Endothelial cell of umbilical vein (primary cell): ENCODE data around the gene SLC19A1. TPM values are rescaled to one million over a fixed set of nuclear protein-coding genes. Genes with fewer than 3 reads are reported as not detected.

Experiments
- BruUV-seq: library from RNA; stranded (reverse); fragments of 400-500 nt; replicated peaks from 2 replicates; lab custom pipeline; 2021; lab: Mats Ljungman, UMichigan
- CTCF ChIA-PET: fragments of 300-600, 350-600 bp; sonication (Branson Sonifier 250); formaldehyde crosslinking; loops from one replicate; lab custom pipeline; 2021; ENCODE audit warnings: antibody characterized with exemption, inconsistent platforms; lab: Charles Lee
- POLR2A ChIA-PET: fragments of 300-600, 350-600 bp; sonication (Branson Sonifier 250); formaldehyde crosslinking; loops from one replicate; lab custom pipeline; 2021; ENCODE audit warnings: antibody characterized with exemption, inconsistent platforms; lab: Charles Lee
- DNase-seq: peaks from one replicate; pipeline ENCODE4 v3.0.0-alpha.2; 2011; ENCODE audit warnings: low read depth, low spot score
- FAIRE-seq: peaks from 2 replicates; lab custom pipeline; 2011; peaks lifted over from hg19 to GRCh38; lab: Jason Lieb, UNC
- H2AFZ ChIP-seq: 2 replicates; pipeline ENCODE4 v1.6.0; 2012; ENCODE audit warnings: low read depth, low read length, control low read depth, inconsistent platforms
- H3K27ac ChIP-seq: 2 replicates; pipeline ENCODE4 v1.5.1; 2011; ENCODE audit warnings: low read depth, mild to moderate bottlenecking, control low read depth, low read length, moderate library complexity; ENCODE audit not compliant: insufficient read depth
- H3K27me3 ChIP-seq, 2 experiments: 2 replicates each; pipeline versions ENCODE4 v1.6.0 to v1.6.1; 2011; ENCODE audit warnings: low read length in 2 of 2, mixed read lengths in 1 of 2; ENCODE audit not compliant: control insufficient read depth in 2 of 2, insufficient read depth in 2 of 2
- H3K36me3 ChIP-seq, 2 experiments: 2 replicates in 1 of 2; 3 replicates in 1 of 2; pipeline ENCODE4 v1.5.1; 2011; ENCODE audit warnings: low read length in 2 of 2, mild to moderate bottlenecking in 1 of 2, moderate library complexity in 1 of 2; ENCODE audit not compliant: control insufficient read depth in 2 of 2, insufficient read depth in 2 of 2; ENCODE audit errors: extremely low read depth in 1 of 2
- H3K4me1 ChIP-seq: 3 replicates; pipeline ENCODE4 v1.5.1; 2011; ENCODE audit warnings: mild to moderate bottlenecking, low read length; ENCODE audit not compliant: control insufficient read depth, insufficient read depth; ENCODE audit errors: extremely low read depth
- H3K4me2 ChIP-seq: 2 replicates; pipeline ENCODE4 v1.6.1; 2011; ENCODE audit warnings: low read length, control low read depth, mixed read lengths; ENCODE audit not compliant: insufficient read depth
- H3K4me3 ChIP-seq, 3 experiments: fragments of 200-600 bp in 1 of 3; sonication (generic), shearing (Covaris generic) in 1 of 3; replicated peaks in 1 of 3; 2 replicates each; pipeline ENCODE4 v1.5.1; 2011 to 2016; ENCODE audit warnings: control low read depth in 3 of 3, low read length in 3 of 3, mild to moderate bottlenecking in 2 of 3, inconsistent platforms in 1 of 3, low read depth in 1 of 3, moderate library complexity in 1 of 3; ENCODE audit not compliant: insufficient read depth in 1 of 3
- H3K79me2 ChIP-seq: 2 replicates; pipeline ENCODE4 v1.6.0; 2012; ENCODE audit warnings: low read length, inconsistent platforms; ENCODE audit not compliant: control insufficient read depth, insufficient read depth
- H3K9ac ChIP-seq: replicated peaks from 2 replicates; pipeline ENCODE3; 2011; ENCODE audit warnings: low read length, control low read depth; ENCODE audit not compliant: insufficient read depth; ENCODE audit errors: extremely low read depth
- H3K9me1 ChIP-seq: replicated peaks from 3 replicates; pipeline ENCODE4 v1.6.0; 2011; ENCODE audit warnings: mild to moderate bottlenecking, low read length; ENCODE audit not compliant: control insufficient read depth, insufficient read depth; ENCODE audit errors: extremely low read depth
- H3K9me3 ChIP-seq: replicated peaks from 2 replicates; pipeline ENCODE4 v1.5.1; 2012; ENCODE audit warnings: low read length, inconsistent platforms; ENCODE audit not compliant: control insufficient read depth, insufficient read depth
- H4K20me1 ChIP-seq: replicated peaks from 2 replicates; pipeline ENCODE3; 2011; ENCODE audit warnings: mild to moderate bottlenecking, low read length; ENCODE audit not compliant: control insufficient read depth, insufficient read depth; ENCODE audit errors: extremely low read depth
- EZH2 ChIP-seq: IDR thresholded peaks from 2 replicates; pipeline ENCODE4 v1.6.1; 2012; ENCODE audit warnings: borderline replicate concordance, low read depth, mild to moderate bottlenecking, moderate library complexity, low read length, inconsistent platforms; ENCODE audit not compliant: severe bottlenecking
- FOS ChIP-seq: IDR thresholded peaks from 2 replicates; pipeline ENCODE4 v1.6.1; 2011; ENCODE audit warnings: mild to moderate bottlenecking, low read length, moderate library complexity, borderline replicate concordance; ENCODE audit not compliant: insufficient read depth
- GATA2 ChIP-seq: IDR thresholded peaks from 2 replicates; pipeline ENCODE4 v1.7.0; 2011; ENCODE audit warnings: low read depth, mild to moderate bottlenecking, moderate library complexity, mixed read lengths, low read length; ENCODE audit not compliant: insufficient read length, insufficient read depth
- JUN ChIP-seq: IDR thresholded peaks from 2 replicates; pipeline ENCODE4 v1.6.1; 2011; ENCODE audit warnings: borderline replicate concordance, low read depth; ENCODE audit not compliant: insufficient read length, insufficient read depth
- MYC ChIP-seq: IDR thresholded peaks from one replicate; pipeline ENCODE4 v1.6.1; 2011; ENCODE audit warnings: mild to moderate bottlenecking, low read depth, low read length
- POLR2A ChIP-seq: IDR thresholded peaks from 2 replicates; pipeline ENCODE4 v1.6.1; 2012; ENCODE audit warnings: low read depth, mild to moderate bottlenecking, control low read depth, low read length
- POLR2AphosphoS5 ChIP-seq: IDR thresholded peaks from 2 replicates; pipeline ENCODE4 v1.6.1; 2012; ENCODE audit warnings: low read depth, mild to moderate bottlenecking, control low read depth, low read length, moderate library complexity; ENCODE audit not compliant: insufficient read depth
- dilution Hi-C: fragments of 300-500 bp; cut with MboI; formaldehyde crosslinking; loops from one replicate; pipeline ENCODE4 v1.15.0; 2019; ENCODE audit warnings: low sequenced_read_pairs; ENCODE audit not compliant: extremely low pct_ligation_motif_present
- intact Hi-C: fragments of 100-400 bp; cut with micrococcal nuclease; formaldehyde crosslinking; loops from one replicate; pipeline ENCODE4 v1.10.0; 2022
- polyA plus RNA-seq, 4 experiments: library from polyadenylated mRNA; depleted of rRNA in 3 of 4; stranded (reverse) in 3 of 4; unstranded in 1 of 4; fragments of >200 nt; gene quantifications; 2 replicates each; pipeline versions ENCODE4 v1.2.1 to v1.2.3, GENCODE V29; 2011 to 2012; ENCODE audit warnings: missing spikeins in 1 of 4
- total RNA-seq: library from RNA; stranded (reverse); gene quantifications from 2 replicates; pipeline ENCODE4 v1.2.3, GENCODE V29; 2021
- TF ChIP-seq, protein P1 (sequence below): IDR thresholded peaks from 2 replicates; pipeline ENCODE4 v1.6.1; 2011; ENCODE audit not compliant: insufficient read depth, insufficient read length
- TF ChIP-seq, protein P2 (sequence below), 2 donors: IDR thresholded peaks; 1 replicate in 1 of 2; 2 replicates in 1 of 2; pipeline ENCODE4 v1.5.1; 2011; ENCODE audit warnings: low read length in 2 of 2, mild to moderate bottlenecking in 2 of 2, moderate library complexity in 2 of 2, control low read depth in 1 of 2, inconsistent platforms in 1 of 2, low read depth in 1 of 2; ENCODE audit not compliant: insufficient read depth in 1 of 2; ENCODE audit errors: extremely low read depth in 1 of 2

SLC19A1 gene
- total and polyA plus RNA-seq, 2 donors (not counting 3 experiments of a cell fraction or from before 2014, with no cell fraction given) = 36.3 to 54.6 TPM

DNA sequence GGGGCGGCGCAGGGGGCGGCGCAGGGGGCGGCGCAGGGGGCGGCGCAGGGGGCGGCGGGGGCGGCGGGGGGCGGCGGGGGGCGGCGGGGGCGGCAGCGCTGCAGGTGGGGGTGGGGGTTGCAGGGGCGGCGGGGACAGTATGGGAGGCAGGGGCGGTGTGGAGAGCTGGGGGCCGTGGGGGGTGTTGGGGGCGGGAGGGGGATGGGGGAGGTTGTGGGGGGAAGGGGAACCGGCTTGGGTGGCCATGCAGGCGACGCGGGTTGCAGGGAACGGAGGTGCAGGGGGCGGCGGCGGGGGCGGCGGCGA, 13.0 kb upstream of the SLC19A1 start:
- H3K79me2 ChIP-seq = no peaks in the 10 kb centered on the region
- ChIA-PET POLR2A (no interaction called here), CTCF (interaction anchor here (1.3 to 3.5 kb wide), 9 partner anchors 12 to 325 kb away, joined by 3 to 103 read pairs (median 13); partner anchors contain the start of gene SLC19A1)
- H3K4me2 ChIP-seq = no peak overlapping the region
- no TSS peak for BruUV-seq
- H3K4me3 ChIP-seq = peak overlapping the region in 1 of 3 experiments; percentile 35
- no peaks in the 10 kb centered on the region for H3K36me3 ChIP-seq
- H3K27ac ChIP-seq = no peak overlapping the region
- H3K27me3 ChIP-seq = peaks cover 0 to 5% of the 10 kb centered on the region in 2 experiments
- no peaks in the 10 kb centered on the region for H3K9me3 ChIP-seq
- H2AFZ ChIP-seq = no peak overlapping the region
- intact Hi-C loops (loop anchor here (1.0 kb wide), 2 partner anchors 263 to 265 kb away; no protein-coding TSS in a partner anchor), dilution Hi-C loops (no loop called here)
- no peak overlapping the region for H3K9ac ChIP-seq
- no peaks in the 10 kb centered on the region for H3K9me1 ChIP-seq
- no peak for DNase-seq
- no peaks in the 10 kb centered on the region for H4K20me1 ChIP-seq
- peaks cover 25% of the 10 kb centered on the region for H3K4me1 ChIP-seq
- FAIRE-seq = no peak
- TF ChIP-seq EZH2 = no peak
- TF ChIP-seq, protein P1, sequence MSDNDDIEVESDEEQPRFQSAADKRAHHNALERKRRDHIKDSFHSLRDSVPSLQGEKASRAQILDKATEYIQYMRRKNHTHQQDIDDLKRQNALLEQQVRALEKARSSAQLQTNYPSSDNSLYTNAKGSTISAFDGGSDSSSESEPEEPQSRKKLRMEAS = no peak
- no peak for TF ChIP-seq POLR2A
- no peak for TF ChIP-seq MYC
- TF ChIP-seq GATA2 = no peak
- no peak for TF ChIP-seq JUN
- TF ChIP-seq, protein P2, sequence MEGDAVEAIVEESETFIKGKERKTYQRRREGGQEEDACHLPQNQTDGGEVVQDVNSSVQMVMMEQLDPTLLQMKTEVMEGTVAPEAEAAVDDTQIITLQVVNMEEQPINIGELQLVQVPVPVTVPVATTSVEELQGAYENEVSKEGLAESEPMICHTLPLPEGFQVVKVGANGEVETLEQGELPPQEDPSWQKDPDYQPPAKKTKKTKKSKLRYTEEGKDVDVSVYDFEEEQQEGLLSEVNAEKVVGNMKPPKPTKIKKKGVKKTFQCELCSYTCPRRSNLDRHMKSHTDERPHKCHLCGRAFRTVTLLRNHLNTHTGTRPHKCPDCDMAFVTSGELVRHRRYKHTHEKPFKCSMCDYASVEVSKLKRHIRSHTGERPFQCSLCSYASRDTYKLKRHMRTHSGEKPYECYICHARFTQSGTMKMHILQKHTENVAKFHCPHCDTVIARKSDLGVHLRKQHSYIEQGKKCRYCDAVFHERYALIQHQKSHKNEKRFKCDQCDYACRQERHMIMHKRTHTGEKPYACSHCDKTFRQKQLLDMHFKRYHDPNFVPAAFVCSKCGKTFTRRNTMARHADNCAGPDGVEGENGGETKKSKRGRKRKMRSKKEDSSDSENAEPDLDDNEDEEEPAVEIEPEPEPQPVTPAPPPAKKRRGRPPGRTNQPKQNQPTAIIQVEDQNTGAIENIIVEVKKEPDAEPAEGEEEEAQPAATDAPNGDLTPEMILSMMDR (IDR thresholded peaks at IDR 0.05; ENCODE audit: extremely low read depth in 1 of 2, insufficient read depth in 1 of 2, low read depth in 1 of 2, low read length in 2 of 2) = no peak
- TF ChIP-seq POLR2AphosphoS5 = no peak
- TF ChIP-seq FOS = no peak
